GM13977 (cell line): ENCODE data around the gene KIF1A.

Experiments used
- DNase-seq: peaks from one replicate; pipeline ENCODE4 v3.0.0; 2012; ENCODE audit warnings: low spot score
- CTCF ChIP-seq: IDR thresholded peaks from 2 replicates; pipeline ENCODE4 v1.5.1; 2012; ENCODE audit warnings: mild to moderate bottlenecking, control low read depth; ENCODE audit not compliant: insufficient read depth; ENCODE audit errors: extremely low read depth, missing control alignments
- in situ Hi-C: fragments of 300-500 bp; cut with MboI; formaldehyde crosslinking; loops from one replicate; pipeline ENCODE4 v1.12.0; 2022; ENCODE audit warnings: low sequenced_read_pairs, low pct_unique_long_range_greater_than_20kb, mixed read lengths, inconsistent platforms; ENCODE audit not compliant: unreplicated experiment

The KIF1A gene

GRCh38 chr2:240861547-240861946, 41.5 kb upstream of the KIF1A start:
- no peak for TF ChIP-seq CTCF
- no peak for DNase-seq
- in situ Hi-C loops: no loop called here

- no peak for DNase-seq
- in situ Hi-C loops: no loop called here
Measured at GRCh38 chr2:240858871-240859270, 38.9 kb upstream of the KIF1A start.

GRCh38 chr2:240858321-240858720, 38.3 kb upstream of the KIF1A start:
- DNase-seq: no peak
- in situ Hi-C loops: no loop called here
- no peak for TF ChIP-seq CTCF

More at GRCh38 chr2:240858871-240859270, 38.9 kb upstream of the KIF1A start:
- TF ChIP-seq CTCF: no peak

GRCh38 chr2:240857039-240858008, 37.3 kb upstream of the KIF1A start:
- TF ChIP-seq CTCF: no peak
- no peak for DNase-seq
- in situ Hi-C loops: no loop called here

GRCh38 chr2:240856151-240856980, 36.3 kb upstream of the KIF1A start:
- in situ Hi-C loops: no loop called here
- TF ChIP-seq CTCF: no peak
- DNase-seq: no peak

- no peak for TF ChIP-seq CTCF
- in situ Hi-C loops: no loop called here
- DNase-seq: no peak
Measured at GRCh38 chr2:240855670-240856069, 35.7 kb upstream of the KIF1A start.
